ENCODE results near the gene ALB. TPM values are rescaled to one million over a fixed set of nuclear protein-coding genes. Genes with fewer than 3 reads are reported as not detected.

ALB gene
- total and polyA plus RNA-seq, 9 donors, result 0.18 to 55.0 (median 3.4) TPM; not detected in 1

DNA sequence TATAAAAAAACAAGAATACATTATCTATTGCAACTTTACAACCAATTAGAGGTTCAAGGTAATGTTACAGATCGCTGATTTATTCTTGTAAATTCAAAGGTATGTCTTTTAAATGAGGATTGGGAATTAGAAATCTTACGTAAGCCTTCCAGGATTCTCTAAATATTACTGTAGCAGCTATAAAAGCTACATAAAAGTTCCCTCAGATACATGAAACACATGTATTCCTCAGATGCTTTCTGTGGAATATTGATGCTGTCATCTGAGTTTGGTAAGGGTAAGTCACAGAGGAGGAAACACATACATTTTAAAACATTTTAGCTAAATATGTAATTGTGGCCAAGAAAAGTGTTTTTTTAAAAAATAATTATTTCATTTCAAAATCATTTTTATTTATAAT, 35.4 kb downstream of the ALB start:
- intact Hi-C loops (cut with DNase I), result no loop called here
- no peak for DNase-seq
- no peak overlapping the region for H3K4me3 ChIP-seq
- H3K9me3 ChIP-seq, result no peaks in the 10 kb centered on the region
- no peak for TF ChIP-seq EP300 (IDR thresholded peaks at IDR 0.05)
- TF ChIP-seq, protein P1, sequence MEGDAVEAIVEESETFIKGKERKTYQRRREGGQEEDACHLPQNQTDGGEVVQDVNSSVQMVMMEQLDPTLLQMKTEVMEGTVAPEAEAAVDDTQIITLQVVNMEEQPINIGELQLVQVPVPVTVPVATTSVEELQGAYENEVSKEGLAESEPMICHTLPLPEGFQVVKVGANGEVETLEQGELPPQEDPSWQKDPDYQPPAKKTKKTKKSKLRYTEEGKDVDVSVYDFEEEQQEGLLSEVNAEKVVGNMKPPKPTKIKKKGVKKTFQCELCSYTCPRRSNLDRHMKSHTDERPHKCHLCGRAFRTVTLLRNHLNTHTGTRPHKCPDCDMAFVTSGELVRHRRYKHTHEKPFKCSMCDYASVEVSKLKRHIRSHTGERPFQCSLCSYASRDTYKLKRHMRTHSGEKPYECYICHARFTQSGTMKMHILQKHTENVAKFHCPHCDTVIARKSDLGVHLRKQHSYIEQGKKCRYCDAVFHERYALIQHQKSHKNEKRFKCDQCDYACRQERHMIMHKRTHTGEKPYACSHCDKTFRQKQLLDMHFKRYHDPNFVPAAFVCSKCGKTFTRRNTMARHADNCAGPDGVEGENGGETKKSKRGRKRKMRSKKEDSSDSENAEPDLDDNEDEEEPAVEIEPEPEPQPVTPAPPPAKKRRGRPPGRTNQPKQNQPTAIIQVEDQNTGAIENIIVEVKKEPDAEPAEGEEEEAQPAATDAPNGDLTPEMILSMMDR (IDR thresholded peaks at IDR 0.05), result no peak
- TF ChIP-seq POLR2A (IDR thresholded peaks at IDR 0.05), result no peak
- 62 to 75% (median 69%) methylated on average over 2 of the region's 2 CpGs for WGBS, 3 donors
- H3K36me3 ChIP-seq, result no peaks in the 10 kb centered on the region
- H3K27ac ChIP-seq, result no peak overlapping the region
- no peaks in the 10 kb centered on the region for H3K27me3 ChIP-seq
- peaks cover 1% of the 10 kb centered on the region for H3K4me1 ChIP-seq (ENCODE audit: insufficient read depth)

DNA sequence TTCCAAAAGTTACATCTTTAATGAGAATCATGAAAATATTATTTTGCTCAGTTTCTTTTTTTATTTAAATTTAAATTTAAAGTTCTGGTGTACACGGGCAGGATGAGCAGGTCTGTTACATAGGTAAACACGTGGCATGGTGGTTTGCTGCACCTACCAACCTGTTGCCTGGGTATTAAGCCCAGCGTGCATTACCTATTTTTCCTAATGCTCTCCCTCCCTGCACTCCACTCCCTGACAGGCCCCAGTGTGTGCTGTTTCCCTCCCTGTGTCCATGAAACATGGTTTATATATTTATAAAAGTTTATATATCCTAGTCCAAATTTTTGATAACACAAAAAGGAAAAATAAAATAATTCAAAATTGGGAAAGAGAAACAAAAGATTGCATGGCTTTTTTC, 35.9 kb downstream of the ALB start:
- Histone ChIP-seq H3K36me3 (no peaks in the 10 kb centered on the region), H3K27ac (no peak overlapping the region), H3K4me1 (ENCODE audit: insufficient read depth) (peaks cover 1% of the 10 kb centered on the region), H3K4me3 (no peak overlapping the region), H3K27me3 (no peaks in the 10 kb centered on the region), H3K9me3 (no peaks in the 10 kb centered on the region)
- intact Hi-C loops (cut with DNase I), result no loop called here
- no peak for DNase-seq
- WGBS, 3 donors, result 15 to 51% (median 30%) methylated on average over 3 of the region's 3 CpGs
- TF ChIP-seq, protein P1 (IDR thresholded peaks at IDR 0.05), result no peak
- TF ChIP-seq EP300 (IDR thresholded peaks at IDR 0.05) (no peak), POLR2A (IDR thresholded peaks at IDR 0.05) (no peak)

DNA sequence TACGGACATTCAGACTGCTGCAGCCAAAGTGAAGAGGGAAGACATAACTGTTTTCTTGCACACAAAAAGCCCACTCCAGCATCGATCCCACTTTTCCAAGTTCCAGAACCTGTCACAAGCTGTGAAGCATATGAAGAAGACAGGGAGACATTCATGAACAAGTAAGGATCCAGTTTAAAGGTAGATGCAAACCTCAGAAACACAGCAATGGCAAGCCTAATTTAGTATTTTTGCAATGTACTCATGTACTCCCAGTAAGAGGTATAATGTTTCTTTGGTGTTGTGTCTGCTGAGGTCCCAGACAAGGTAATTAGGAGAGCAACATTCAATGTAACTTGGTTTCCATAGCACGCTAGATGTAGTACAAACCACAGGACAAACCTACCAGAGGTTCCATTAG, 36.6 kb downstream of the ALB start:
- H3K4me1 ChIP-seq (ENCODE audit: insufficient read depth), result peaks cover 1% of the 10 kb centered on the region
- intact Hi-C loops (cut with DNase I), result no loop called here
- DNase-seq, result no peak
- no peaks in the 10 kb centered on the region for H3K36me3 ChIP-seq
- H3K27ac ChIP-seq, result no peak overlapping the region
- TF ChIP-seq, protein P1 (IDR thresholded peaks at IDR 0.05), result no peak
- TF ChIP-seq POLR2A (IDR thresholded peaks at IDR 0.05) (no peak), EP300 (IDR thresholded peaks at IDR 0.05) (no peak)
- WGBS, 3 donors, result 65 to 82% (median 74%) methylated on average over 3 of the region's 3 CpGs
- H3K27me3 ChIP-seq, result no peaks in the 10 kb centered on the region
- H3K9me3 ChIP-seq, result no peaks in the 10 kb centered on the region
- H3K4me3 ChIP-seq, result no peak overlapping the region

DNA sequence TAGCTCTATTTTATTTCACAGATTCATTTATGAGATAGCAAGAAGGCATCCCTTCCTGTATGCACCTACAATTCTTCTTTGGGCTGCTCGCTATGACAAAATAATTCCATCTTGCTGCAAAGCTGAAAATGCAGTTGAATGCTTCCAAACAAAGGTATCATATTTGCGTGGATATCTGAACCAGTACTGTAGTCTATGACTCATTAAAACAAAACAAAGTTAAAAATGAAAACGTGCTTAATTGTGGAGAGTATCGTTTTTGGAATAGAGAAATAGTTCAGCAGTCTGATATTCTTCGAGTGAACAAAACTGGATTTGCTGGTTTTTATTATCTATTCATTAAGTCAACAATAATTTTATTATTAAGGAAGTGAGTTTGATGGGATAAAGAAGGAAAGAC, 38.2 kb downstream of the ALB start:
- H3K4me3 ChIP-seq, result no peak overlapping the region
- no peak overlapping the region for H3K27ac ChIP-seq
- H3K36me3 ChIP-seq, result no peaks in the 10 kb centered on the region
- peaks cover 1% of the 10 kb centered on the region for H3K4me1 ChIP-seq (ENCODE audit: insufficient read depth)
- intact Hi-C loops (cut with DNase I), result no loop called here
- WGBS, 3 donors, result 7 to 26% (median 7%) methylated on average over 5 of the region's 5 CpGs
- TF ChIP-seq, protein P1 (IDR thresholded peaks at IDR 0.05), result no peak
- TF ChIP-seq POLR2A (IDR thresholded peaks at IDR 0.05), result no peak
- TF ChIP-seq EP300 (IDR thresholded peaks at IDR 0.05), result no peak
- H3K9me3 ChIP-seq, result no peaks in the 10 kb centered on the region
- H3K27me3 ChIP-seq, result no peaks in the 10 kb centered on the region
- no peak for DNase-seq

DNA sequence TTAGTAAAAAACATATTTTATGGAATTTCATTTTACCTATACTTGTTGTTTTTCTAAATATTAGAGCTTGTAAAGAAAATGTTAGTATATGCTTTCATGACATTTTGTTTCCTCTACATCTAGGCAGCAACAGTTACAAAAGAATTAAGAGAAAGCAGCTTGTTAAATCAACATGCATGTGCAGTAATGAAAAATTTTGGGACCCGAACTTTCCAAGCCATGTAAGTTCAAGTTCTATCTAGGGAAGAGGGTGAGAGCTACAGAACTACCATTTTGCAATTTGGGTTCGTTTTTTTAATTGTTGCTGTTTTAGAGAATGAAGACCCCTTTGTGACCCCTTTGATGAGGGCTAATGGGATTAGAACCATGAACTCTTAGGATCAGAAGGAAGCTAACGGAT, 39.1 kb downstream of the ALB start:
- intact Hi-C loops (cut with DNase I), result no loop called here
- WGBS, 3 donors, result 89 to 90% (median 89%) methylated on average over 3 of the region's 3 CpGs
- no peak for TF ChIP-seq POLR2A (IDR thresholded peaks at IDR 0.05)
- TF ChIP-seq, protein P1 (IDR thresholded peaks at IDR 0.05), result no peak
- no peak for TF ChIP-seq EP300 (IDR thresholded peaks at IDR 0.05)
- Histone ChIP-seq H3K36me3 (no peaks in the 10 kb centered on the region), H3K27ac (no peak overlapping the region), H3K4me1 (ENCODE audit: insufficient read depth) (peaks cover 1% of the 10 kb centered on the region), H3K9me3 (no peaks in the 10 kb centered on the region), H3K27me3 (no peaks in the 10 kb centered on the region), H3K4me3 (no peak overlapping the region)
- DNase-seq, result no peak
